Measurements from ENCODE around the gene PRCD.
"Not testable (repeated sequence)": the region's sequence is repeated elsewhere in the genome, so short reads cannot be mapped to it uniquely, and the experiment has no call there.

Gene PRCD

DNA sequence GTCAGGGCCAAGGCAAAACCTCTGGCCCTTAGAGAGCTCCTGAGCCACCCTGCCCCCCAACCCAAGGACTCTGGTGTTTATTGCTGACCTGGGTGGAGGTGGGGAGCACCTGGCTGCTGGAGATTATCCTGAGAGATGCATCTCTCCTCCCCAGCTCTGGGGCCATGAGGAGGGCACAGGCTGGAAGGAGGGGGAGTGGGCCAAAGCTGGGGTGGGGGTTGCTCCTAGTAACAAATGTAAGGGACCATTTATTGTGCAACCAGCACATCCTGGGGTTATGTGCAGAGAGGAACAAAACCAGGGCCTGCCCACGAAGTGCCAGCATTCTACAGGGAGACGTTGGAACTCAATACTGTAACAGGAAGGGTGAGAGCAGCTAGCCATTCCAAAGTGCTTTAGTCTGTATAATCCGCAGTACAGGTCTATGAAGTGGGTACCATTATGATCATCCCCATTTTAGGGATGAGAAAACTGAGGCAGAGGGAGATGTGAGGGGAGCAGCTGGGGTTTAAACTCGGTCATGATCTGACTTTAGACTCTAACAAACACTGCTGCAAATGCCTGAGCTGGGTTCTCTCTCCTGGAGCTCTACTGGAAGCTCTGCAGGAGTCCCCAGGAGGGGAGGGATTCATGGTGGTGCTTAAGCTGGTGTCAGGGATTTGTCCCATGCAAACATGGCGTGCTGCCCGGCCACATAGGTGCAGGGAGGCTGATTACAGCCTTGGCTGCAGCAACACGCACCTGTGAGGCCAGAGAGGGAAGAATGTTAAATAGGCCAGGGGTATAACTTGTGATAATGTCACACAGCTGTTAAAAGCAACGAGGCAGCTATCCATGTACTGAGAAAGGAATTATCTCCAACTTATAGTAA, 37.3 kb upstream of the PRCD start:
- TF ChIP-seq, protein P1, sequence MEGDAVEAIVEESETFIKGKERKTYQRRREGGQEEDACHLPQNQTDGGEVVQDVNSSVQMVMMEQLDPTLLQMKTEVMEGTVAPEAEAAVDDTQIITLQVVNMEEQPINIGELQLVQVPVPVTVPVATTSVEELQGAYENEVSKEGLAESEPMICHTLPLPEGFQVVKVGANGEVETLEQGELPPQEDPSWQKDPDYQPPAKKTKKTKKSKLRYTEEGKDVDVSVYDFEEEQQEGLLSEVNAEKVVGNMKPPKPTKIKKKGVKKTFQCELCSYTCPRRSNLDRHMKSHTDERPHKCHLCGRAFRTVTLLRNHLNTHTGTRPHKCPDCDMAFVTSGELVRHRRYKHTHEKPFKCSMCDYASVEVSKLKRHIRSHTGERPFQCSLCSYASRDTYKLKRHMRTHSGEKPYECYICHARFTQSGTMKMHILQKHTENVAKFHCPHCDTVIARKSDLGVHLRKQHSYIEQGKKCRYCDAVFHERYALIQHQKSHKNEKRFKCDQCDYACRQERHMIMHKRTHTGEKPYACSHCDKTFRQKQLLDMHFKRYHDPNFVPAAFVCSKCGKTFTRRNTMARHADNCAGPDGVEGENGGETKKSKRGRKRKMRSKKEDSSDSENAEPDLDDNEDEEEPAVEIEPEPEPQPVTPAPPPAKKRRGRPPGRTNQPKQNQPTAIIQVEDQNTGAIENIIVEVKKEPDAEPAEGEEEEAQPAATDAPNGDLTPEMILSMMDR (IDR thresholded peaks at IDR 0.05; ENCODE audit: control extremely low read depth, extremely low read depth, low read depth, missing control alignments): no peak
- CTCF ChIA-PET: interaction anchor here (0.6 to 22.6 kb wide), 12 partner anchors 8 to 122 kb away, joined by 3 to 496 read pairs (median 5); partner anchors contain the start of genes AANAT and UBE2O
- no peak for DNase-seq (ENCODE audit: extremely low spot score)
- POLR2A ChIA-PET: no interaction called here

DNA sequence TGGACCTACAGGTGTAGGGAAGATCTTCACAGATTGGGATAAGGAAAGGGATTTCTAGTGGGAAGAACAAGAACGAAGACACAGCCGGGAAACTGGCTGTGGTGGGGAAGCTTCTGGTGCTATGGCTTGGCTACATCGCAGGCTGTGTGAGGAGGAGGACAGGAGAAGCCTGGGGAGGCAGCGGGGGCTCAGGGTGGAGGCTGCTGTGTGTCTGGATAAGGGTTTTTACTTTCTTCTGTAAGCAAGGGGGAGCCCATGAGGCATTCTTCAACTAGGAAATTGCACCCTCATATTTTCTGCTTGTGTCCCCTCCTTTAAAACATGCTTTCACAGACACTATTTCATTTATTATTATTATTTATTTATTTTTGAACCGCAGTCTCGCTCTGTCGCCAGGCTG, 35.7 kb upstream of the PRCD start:
- ChIA-PET POLR2A (no interaction called here), CTCF (interaction anchor here (0.7 to 22.6 kb wide), 5 partner anchors 25 to 107 kb away, joined by 3 to 496 read pairs (median 6); partner anchors contain the start of genes AANAT and UBE2O)
- TF ChIP-seq, protein P1 (IDR thresholded peaks at IDR 0.05; ENCODE audit: control extremely low read depth, extremely low read depth, low read depth, missing control alignments): peak; percentile 24
- DNase-seq (ENCODE audit: extremely low spot score): no peak

DNA sequence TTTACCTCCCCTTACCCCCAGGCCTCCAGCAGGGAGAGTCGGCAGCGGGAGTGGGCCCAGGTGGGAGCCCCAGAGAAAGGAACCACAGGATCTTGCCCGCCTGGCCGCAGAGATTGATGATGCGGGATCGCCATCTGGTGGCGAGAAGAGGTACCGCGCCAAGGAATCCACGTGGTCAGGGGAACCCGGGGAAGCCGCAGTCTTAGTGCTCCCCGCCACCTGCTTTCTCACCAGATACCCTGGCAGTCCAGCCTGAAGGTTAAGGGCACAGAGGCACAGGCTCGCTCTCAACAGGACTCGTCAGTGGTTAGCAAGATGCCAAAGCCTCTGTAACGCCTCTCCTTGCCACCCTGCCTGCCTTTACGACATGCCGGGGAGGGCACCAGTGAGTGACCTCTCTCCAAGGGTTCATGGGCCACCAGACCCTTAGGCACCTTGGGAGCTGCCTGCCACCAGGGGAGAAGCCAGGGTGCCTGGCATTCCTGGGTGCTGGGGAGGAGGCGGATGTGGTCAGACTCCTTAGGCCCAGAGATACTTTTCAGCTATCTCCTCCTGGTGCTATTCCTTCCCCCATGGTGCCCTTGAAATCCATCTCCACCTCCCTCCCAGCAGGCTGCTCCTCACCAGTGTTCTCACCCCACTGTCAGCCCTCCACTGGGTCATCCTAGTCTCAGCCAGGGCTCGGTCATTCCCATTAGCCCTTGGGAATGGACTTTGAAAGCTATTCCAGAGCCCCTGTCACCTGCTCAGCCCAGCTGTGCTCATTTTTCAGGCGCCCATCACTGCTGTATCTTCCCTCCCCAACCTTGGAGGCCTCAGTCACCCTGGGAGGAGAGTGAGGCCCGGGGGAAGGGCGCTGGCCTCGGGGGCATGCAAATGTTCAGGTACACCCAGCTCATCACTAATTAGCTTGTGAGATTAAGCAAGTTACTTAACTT, 33.2 kb upstream of the PRCD start:
- TF ChIP-seq, protein P1 (IDR thresholded peaks at IDR 0.05; ENCODE audit: control extremely low read depth, extremely low read depth, low read depth, missing control alignments): peak; percentile 89
- peak; percentile 88 for DNase-seq (ENCODE audit: extremely low spot score)
- CTCF ChIA-PET: interaction anchor here (0.7 to 22.6 kb wide), 31 partner anchors 8 to 275 kb away, joined by 3 to 496 read pairs (median 4); partner anchors contain the start of genes AANAT, PRPSAP1, SPHK1 and UBE2O
- POLR2A ChIA-PET: no interaction called here

DNA sequence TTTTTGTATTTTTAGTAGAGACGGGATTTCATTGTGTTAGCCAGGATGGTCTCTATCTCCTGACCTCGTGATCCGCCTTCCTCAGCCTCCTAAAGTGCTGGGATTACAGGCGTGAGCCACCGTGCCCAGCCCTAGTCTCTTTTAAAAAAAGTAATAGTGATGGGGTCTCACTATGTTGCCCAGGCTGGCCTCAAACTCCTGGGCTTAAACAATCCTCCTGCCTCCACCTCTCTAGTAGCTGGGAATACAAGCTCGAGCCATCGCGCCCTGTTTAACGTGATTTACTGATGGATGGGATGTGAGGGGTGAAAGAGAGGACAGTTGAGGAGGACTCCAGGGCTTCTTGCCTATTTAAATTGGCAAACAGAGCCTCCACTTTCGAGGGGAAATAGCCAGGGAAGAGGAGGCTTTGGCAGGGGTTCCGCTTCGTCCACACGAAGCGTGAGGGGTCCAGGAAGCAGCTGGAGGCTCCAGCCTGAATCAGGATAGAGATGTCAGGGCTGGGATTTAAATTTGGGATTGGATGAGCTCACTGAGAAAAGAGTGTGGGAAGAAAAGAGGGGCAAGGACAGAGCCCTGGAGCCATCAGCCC, 31.3 kb upstream of the PRCD start:
- POLR2A ChIA-PET; DNase-seq (ENCODE audit: extremely low spot score): not testable (repeated sequence)
- CTCF ChIA-PET: interaction anchor here (1.5 to 22.6 kb wide), 9 partner anchors 8 to 173 kb away, joined by 3 to 496 read pairs (median 19); partner anchors contain the start of genes AANAT and UBE2O

DNA sequence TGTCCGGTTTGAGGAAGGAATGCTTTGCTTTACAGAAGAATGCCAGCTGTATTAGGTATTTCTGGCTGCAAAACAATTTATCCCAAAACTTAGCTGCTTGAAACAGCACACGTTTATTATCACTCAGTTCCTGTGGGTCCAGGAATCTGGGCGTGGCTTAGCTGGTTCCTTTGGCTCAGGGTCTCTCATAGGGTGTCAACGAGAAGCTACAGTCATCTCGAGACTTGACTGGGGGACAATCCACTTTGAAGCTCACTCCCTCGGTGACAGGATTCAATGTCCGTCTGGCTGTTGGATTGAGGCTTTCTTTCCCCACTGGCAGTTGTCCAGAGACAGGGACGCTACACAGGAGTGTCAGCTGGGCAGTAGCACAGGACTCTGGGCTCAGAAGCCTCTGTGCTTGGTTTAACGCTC, 29.0 kb upstream of the PRCD start:
- no peak for DNase-seq (ENCODE audit: extremely low spot score)
- ChIA-PET CTCF (interaction anchor here (0.9 to 5.2 kb wide), 10 partner anchors 9 to 207 kb away, joined by 3 to 28 read pairs (median 4); partner anchors contain the start of genes AANAT and SPHK1), POLR2A (interaction anchor here (0.6 kb wide), 1 partner anchor 11 kb away, joined by 3 read pairs; no protein-coding TSS in a partner anchor)
- TF ChIP-seq, protein P1 (IDR thresholded peaks at IDR 0.05; ENCODE audit: control extremely low read depth, extremely low read depth, low read depth, missing control alignments): no peak

DNA sequence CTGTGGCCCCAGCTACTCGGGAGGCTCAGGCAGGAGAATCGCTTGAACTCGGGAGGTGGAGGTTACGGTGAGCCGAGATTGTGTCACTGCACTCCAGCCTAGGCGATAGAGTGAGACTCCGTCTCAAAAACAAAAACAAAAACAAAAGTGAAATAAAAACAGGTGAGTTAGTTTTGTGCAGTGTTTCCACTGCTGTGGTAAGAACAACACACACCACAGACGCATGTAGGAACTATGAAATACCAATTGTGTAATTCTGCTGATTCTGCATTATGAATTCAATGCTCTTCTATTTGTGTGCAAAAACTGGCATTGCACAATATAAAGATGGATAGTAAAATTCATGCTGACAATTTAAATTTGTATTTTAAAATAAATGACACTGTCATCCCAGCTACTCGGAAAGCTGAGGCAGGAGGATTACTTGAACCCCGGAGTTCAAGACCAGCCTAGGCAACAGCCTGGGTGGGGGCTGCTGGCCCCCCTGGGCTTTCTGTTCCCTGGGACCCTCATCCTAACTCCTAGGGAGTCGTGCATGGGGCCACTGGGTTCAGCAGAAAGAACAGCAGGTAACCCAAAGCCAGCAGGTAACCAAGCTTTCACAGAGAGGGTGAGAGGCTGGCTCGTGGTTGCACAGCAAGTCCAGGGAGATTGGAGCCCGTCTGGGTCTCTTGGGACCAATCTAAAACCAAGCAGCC, 28.0 kb upstream of the PRCD start:
- TF ChIP-seq, protein P1 (IDR thresholded peaks at IDR 0.05; ENCODE audit: control extremely low read depth, extremely low read depth, low read depth, missing control alignments): no peak
- no peak for DNase-seq (ENCODE audit: extremely low spot score)
- ChIA-PET CTCF (interaction anchor here (0.8 to 5.2 kb wide), 8 partner anchors 9 to 208 kb away, joined by 3 to 28 read pairs (median 5); partner anchors contain the start of genes AANAT, SPHK1 and UBE2O), POLR2A (interaction anchor here (0.5 to 1.4 kb wide), 3 partner anchors 26 to 447 kb away, joined by 3 to 4 read pairs (median 3); no protein-coding TSS in a partner anchor)
